AG08396 (cell line): ENCODE data around the gene R3HCC1L.

ENCODE experiments used
- DNase-seq: peaks from one replicate; pipeline ENCODE4 v3.0.0; 2012; ENCODE audit warnings: low spot score, mixed read lengths

Gene R3HCC1L

DNA sequence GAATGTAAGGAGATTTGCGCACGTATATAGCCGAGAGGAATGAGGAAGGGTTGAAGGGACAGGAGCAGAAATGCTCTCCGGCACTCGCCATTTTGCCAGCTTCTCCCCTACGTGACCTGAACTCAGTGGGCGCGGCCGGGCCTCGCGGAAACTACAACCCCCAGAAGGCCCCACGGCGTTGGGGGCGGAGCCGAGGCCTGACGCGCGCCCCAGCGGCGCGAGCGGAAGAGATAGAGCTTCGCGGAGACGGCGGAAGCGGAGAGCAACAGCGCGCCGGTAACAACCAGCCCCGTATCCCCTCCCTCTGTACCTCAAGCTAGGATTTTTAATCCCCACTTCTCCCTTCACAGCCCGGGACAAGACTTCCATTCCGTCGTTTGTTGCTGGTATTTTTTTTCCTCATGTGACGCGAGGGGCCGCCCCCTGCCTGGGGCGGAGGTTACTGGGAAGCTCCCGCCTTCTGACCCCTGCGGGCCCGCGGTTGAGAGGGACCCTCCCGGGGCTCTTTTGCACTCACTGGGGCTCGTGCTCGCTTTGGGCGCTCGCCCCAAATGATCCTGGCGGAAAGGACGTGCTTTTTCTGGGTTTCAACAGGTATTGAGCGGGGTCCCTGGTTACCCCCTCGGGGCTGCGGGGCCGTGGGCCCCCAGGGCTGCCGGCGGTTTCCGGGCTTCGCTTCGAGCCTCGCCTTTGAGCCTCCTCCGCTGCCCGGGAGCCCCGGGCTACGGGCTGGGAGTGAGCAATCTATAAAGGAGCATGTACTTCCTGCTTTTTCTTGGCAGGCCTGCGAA lies at the start of gene R3HCC1L:
TSS of gene R3HCC1L (plus strand) at position 227 of the 791 bp plus-strand sequence. CDS start 73,458 bp downstream, outside the sequence.
- DNase-seq, result peak; percentile 92

DNA sequence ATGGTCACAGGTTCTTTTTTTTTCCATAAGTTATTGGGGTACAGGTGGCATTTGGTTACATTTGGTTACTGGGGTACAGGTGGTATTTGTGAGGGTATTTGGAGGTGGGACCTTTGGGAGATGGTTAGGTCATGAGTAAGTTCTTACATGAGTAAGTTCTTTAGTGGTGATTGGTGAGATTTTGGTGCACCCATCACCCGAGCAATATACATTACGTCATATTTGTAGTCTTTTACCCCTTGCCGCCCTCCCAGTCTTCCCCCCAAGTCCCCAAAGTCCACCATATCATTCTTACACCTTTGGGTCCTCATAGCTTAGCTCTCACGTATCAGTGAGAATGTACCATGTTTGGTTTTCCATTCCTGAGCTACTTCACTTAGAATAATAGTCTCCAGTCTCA lies 49.2 kb upstream of the R3HCC1L start:
- no peak for DNase-seq

DNA sequence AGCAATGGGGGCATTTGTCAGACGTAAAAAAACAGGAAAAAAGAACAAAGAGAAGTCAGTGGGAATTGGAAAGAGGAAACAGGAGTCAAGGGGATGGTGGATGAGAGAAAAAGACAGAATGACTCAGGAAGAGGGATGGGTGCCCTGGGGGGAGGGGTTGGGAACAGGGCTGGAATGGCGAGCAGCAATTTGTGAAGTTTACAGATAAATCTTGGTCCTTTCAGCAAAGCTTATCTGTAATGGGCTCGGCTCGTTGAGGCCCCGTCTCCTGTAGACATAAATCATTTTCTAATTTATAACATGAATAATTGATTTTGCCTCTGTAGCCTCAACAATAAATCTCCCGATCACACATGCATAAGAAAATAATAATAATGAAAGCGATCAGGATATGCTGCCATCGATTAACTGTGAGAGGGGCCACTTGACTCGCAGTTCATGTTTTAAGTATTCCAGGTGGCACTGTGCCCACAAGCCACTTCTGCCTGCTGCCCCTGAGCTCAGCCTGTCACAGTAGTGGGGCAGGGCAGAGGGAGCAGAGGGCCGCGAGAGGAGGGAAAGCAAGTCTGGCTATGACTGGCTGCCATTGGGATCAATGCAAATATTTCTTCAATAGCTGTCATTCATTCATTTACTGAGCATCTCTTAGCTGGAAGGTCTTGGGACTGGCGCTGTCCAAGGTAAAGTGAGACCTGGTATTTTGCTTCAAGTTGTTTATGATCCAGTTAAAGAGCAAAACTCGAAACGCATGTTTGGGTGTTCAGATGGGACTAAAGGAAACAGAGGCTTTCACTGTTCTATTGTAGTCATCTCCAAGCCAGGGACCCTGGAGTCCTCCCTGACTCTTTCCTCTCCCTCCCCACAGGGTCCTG lies 47.4 kb upstream of the R3HCC1L start:
- no peak for DNase-seq

DNA sequence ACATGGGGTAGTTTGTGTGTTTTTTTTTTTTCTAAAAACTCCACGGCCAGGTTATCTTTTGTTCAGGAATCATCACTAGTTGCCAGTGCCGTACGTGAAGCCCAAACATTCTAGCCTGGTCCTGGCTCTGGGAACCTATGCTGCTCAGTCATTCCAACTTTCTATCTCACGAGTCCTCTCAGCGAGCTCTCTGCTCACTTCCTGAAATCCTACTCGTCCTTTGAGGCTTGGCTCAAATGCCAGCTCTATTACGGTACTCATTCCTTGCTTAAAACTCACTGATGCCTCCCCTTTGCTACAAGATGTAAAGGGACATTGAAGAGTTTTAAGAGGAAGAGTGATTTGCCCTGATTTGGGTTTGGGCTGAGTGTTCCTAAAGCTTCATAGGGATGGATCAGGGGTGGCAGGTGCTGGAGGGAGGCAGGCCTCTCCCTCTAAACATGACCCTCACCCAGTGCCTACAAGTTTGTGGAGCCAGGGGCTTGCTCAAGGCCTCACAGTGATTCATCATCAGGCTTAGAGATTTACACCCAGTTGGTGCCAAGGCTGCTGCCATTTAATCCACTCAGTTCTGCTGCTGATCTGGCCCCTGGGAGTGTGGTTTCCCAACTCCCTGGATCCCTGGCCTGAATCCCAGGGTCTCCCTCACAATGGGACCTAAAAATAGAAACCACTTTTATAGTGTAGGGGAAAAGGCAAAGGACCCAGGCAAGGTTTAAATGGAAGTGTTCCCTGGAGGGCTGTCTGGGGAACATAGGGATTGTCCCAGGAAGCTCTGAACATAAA lies 46.1 kb upstream of the R3HCC1L start:
- no peak for DNase-seq

DNA sequence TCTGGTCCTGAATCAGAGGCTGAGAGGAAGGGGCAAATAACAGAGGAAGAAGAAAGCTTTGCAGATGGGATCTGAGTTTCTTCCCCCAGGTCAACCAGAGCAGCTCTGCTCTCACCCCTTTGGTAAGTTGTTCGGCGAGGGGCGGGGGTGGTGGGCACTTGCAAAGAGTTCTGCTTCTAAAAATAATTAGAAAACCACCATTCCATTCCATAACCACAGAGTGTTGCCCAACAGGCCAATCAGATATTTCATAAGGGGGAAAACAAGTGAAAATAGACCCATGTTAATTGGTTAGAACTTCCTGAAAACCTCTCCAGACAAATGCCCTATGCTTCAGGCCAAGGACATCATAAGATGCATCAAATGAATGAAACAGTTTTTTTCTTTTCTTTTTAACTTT lies 43.6 kb upstream of the R3HCC1L start:
- no peak for DNase-seq

DNA sequence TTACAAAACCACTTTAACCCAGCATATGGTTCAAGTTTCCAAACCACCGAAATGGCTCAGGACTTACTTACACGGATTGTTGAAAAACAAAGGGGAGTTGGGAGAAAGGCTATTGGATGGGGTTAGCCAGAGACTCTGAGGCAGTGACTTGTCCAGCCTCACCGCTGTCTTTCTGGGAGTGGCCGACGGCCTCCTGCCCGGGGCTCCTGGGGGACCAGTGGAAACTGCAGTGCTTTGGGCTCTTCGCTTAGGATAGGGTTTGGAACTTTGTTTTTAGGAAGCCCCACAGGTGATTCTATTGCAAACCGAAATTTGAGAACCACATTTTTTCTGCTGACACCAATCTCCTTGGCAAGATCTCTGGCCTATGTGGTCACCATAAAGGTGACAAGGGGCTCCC lies 38.1 kb upstream of the R3HCC1L start:
- no peak for DNase-seq

DNA sequence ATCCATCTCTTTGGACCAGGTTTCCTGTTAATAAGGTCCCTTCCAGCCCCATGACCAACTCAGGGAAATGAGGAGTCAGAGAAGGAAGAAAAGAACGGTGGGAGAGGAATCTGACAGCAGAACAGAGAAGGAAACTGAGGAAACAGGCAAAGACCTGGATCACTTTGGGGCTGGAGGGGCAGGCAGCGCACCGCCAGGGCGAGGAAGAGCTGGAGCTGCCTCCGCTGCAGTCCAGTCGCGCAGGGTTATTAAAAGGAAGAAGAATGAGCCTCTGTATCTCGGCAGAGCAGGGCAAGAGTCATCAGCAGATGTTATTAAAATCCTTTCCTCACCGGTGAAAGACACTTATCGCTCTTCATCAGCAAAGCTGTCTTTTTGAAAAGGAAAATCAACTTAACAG lies 37.7 kb upstream of the R3HCC1L start:
- DNase-seq, result no peak

DNA sequence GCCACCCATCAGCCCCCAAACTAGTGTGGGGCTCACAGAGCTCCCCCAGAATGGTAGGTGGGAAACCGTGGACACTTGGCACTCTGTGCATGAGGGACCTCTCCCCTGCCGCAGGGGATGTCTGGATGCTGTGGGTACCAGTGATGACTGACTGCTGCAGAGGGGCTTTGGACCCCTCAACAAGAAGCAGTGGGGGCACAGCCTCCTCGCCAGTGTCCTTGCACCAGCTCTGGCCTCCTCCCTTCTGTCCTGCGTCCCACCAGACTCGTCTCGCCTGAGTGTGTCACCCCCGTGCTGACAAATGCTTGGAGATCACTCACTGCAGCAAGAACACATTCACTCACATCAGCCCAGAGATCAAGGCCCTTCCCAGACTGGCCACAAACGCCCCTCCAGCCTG lies 37.3 kb upstream of the R3HCC1L start:
- DNase-seq, result no peak

DNA sequence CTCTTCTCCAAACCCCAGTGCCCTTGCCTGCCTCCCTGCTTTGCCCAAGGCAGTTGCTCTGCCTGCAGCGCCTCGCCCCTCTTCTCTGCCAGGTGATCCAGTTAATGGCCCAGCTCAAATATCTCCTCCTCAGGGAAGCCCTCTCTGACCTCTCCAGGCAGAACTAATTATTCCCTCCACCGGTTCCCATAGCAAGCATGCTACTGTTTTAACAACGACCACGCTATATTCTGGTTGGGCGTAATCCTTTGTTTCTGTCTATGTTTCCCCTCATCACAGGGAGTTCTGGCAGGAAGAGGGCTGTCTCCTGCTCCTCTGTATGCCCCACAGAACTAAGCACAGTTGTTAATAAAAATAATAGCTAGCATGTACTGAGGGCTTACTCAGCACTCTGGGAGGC lies 36.8 kb upstream of the R3HCC1L start:
- DNase-seq, result no peak

DNA sequence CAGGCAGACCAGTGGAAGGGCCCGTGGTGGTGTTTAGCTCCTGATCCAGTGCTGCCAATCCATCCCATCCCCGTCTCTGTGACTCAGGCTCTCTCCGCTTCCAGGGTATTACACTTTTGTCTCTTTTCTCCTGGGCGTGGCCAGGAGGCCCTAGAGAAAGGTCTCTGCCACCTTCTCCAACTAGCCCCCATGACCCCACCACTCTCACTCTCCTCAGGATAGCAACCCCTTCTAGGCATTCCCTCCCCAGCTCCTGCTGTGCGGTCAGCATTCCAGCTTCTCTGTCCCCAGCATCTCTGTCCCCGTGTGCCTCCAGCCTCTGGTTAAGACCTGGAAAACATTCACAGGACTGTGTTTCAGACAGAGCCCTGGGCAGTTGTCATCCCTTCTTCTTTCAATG lies 36.2 kb upstream of the R3HCC1L start:
- DNase-seq, result no peak

DNA sequence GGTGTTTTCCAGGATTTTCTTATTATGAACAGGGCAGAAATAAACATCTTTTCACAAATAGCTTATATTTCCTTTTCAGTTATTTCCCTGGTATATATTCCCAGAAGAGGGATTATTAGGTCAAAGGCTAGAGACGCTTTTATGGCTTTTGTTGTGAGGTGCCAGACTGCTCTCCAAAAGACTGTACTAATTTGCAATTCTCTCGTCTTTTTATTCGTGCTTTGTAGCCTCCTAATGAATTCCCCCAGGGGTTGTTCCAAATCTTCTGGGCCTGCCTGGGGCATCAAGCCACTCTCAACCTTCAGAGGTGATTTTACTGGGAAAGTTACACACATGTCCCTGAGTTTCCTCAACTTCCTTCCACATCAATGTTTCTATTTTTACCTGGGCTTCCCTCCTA lies 34.0 kb upstream of the R3HCC1L start:
- no peak for DNase-seq

DNA sequence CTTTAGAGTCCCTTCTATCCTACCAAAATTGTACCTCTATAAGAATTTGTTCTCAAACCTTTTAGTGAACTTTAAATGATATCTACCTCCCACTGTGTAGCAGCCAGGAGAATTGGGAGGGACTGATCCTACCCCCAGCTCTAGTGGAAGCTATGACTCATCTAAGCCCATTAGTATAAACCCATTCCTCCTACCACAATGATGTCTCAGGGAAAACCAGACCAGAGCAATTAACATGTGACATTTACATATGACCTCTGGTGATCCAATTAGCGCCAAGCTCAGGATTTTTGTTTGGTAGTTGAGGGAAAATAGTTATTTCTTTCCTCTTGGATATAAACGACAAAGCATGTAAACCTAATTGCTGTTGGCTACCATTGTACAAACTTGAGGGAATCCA lies 33.1 kb upstream of the R3HCC1L start:
- DNase-seq, result no peak

DNA sequence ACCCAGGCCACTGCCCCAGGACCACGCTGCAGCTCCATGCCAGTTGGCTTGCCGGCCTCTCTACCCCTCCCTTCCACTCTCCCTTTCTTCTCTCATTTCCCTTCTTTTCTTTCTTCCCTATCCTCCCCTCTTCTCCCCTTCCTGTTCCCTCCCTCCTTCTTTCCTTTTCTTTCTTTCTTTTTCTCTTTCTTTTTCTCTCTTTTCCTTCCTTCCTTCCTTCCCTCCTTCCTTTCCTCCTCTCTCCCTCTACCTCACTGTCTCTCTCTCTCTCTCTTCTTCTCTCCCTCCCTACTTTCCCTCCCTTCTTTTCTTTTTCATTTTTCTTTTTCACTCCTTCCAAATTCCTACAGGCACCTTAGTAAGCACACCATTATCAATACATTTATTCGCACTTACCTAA lies 30.3 kb upstream of the R3HCC1L start:
- DNase-seq, result no peak

DNA sequence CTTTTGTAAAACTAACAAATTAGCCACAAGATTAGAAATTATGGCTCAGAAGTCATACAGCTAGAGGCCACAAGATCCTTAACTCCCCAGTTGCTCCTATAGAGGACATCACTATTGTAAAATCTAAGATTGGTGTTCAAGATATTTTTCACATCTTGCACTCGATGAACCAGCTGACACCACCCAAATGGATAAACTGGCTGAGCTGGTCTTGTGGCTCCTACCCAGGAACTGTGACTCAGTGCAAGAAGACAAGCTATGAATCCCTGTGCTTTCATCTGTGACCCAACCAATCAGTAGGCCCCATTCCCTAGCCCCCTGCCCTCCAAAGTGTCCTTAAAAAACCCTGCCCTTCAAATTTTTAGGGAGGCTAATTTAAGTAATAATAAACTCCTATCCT lies 27.9 kb upstream of the R3HCC1L start:
- no peak for DNase-seq

DNA sequence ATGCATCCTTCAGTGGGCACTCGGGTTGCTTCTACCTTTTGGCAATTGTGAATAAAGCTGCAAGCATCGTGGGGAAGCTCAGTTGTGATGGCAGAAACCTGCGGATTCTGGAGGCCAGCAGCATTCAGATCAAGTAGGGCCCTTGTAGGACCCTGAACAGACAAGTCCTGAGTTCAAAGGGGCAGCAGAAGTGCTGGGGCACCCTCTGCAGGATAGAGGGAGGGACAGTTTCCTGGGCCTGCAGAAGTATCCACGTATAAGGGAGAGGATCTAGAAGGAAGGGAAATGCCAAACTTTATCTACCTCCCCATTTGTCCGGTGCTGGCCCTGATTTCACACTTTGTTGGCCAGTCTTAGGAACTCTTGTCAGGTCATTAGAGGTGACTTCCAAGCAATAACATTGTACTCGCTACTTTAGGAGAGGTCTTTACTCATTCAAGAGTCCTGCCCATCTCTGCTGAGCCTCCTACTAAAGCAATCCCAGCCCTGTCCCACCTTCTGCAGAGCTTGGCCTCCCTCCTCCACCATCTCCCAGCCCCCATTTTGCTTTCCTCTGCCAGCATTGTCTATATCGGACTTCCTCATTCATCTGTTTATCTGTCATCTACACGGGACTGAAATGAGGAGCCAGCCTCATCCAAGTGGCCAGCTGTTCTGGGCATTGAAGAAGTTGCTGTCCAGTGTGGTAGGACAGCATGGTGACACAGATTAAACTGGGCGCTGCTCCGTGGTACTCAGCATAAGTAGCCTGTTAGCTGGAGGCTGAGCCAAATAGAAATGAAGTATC lies 26.6 kb upstream of the R3HCC1L start:
- no peak for DNase-seq

DNA sequence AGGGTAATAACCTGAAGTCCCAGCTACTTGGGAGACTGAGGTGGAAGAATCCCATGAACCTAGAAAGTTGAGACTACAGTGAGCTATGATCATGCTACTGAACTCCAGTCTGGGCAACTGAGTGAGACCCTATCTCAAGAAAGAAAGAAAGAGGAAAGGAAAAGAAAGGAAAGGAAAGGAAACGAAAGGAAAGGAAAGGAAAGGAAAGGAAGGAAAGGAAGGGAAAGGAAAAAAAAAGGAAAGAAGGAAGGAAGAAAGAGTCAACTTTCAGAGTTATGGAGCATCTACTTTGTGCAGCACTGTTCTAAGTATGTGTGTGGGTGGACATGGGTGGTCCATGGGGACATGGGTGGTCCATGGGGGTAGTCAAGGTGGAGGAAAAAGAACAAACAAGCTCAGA lies 24.1 kb upstream of the R3HCC1L start:
- DNase-seq, result no peak

DNA sequence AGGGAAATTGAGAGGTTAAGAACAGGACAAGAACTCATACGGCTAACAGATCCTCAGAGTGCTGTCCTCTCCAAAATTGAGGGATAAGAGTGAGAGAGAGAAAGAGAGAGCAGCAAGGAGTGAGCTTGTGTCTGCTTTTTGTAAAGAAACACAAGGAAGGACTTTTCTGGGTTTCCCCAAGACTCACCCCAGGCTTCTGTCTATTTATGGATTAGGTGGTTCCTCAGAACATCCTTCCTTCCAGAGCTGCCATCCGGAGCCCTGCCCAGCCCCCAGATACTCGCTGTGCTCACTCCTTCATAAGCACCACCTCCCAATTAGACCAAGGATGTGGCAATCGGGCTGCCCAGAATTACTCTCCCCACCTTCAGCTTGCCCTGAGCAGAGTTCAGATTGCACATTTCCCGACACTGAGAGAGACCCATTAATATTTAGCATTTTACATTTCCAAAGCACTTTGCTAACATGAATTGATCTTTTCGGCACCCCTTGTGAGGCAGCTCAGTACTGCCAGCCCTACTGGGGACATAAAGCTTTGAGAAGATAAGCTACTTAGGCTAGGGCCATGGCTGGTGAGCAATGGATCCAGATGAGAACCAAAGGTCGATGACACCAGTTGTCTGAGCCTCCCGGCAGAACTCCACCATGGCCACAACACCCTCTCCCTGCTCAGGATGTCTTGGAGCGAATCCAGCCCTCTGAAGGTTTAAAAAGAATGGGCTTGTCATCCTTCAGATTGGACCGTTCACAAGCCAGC lies 19.2 kb upstream of the R3HCC1L start:
- DNase-seq, result no peak

DNA sequence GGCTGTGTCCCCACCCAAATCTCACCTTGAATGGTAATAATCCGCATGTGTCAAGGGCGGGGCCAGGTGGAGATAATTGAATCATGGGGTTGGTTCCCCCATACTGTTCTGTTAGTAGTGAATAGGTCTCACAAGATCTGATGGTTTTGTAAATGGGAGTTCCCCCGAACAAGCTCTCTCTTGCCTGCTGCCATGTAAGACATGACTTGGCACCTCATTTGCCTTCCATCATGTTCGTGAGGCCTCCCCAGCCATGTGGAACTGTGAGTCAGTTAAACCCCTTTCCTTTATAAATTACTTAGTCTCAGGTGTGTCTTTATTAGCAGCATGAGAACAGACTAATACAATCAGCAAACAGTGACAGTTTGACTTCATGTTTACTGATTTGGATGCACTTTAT lies 14.6 kb upstream of the R3HCC1L start:
- no peak for DNase-seq

DNA sequence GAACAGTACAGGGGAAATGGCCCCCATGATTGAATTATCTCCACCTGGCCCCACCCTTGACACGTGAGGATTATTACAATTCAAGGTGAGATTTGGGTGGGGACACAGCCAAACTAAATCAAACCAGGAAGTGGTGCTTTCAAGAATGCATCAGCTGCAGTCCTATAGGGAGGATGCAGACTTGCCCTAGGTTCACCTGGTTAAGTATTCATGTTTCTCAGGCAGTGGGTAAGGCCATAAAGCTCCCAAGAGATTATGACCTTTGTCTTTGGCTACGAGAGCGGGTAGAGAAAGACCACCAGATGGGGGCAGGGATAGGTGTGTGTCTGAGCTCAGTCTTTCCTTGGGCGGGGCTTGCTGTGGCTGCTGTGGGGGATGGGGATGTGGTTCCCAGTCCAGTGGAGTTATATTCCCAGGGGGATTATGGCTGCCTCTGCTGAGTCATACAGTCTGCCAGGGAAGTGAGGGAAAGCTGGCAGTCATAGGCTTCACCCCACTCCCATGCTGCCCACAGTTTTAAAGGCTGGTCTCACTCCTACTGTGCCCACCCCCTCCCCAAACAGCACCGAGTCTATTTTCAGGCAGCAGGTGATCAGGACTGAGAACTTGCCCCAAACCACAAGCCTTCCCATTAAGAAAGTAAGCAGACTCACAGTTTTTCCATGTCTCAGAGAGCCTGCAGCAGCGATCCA lies 8.4 kb upstream of the R3HCC1L start:
- no peak for DNase-seq

DNA sequence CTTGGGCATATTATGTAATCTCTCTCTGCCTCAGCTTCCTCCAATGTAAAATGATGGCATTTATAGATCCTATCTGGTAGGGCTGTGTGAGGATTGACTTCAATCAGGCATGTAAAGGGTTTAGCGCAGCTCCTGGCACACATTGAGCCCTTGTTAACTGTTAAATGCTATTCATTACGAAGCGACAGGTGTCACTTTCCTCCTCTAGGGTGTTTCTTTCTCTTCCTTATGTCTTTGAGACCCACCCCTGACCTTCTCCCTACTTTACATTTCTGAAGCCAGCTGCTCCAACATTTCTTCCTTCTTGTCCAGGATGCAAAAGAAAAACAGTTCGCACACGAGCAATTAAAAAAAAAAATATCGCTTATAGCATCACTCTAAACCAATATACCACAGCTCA lies 5.7 kb upstream of the R3HCC1L start:
- DNase-seq, result no peak
